ENCODE data around the gene RANBP10. TPM values are rescaled to one million over a fixed set of nuclear protein-coding genes. Genes with fewer than 3 reads are reported as not detected.

RANBP10 gene
- total and polyA plus RNA-seq, 2 of the 13 experiments (the other 11 are each of a cell fraction or from before 2014, with no cell fraction given) = 9.2 to 22.7 TPM

DNA sequence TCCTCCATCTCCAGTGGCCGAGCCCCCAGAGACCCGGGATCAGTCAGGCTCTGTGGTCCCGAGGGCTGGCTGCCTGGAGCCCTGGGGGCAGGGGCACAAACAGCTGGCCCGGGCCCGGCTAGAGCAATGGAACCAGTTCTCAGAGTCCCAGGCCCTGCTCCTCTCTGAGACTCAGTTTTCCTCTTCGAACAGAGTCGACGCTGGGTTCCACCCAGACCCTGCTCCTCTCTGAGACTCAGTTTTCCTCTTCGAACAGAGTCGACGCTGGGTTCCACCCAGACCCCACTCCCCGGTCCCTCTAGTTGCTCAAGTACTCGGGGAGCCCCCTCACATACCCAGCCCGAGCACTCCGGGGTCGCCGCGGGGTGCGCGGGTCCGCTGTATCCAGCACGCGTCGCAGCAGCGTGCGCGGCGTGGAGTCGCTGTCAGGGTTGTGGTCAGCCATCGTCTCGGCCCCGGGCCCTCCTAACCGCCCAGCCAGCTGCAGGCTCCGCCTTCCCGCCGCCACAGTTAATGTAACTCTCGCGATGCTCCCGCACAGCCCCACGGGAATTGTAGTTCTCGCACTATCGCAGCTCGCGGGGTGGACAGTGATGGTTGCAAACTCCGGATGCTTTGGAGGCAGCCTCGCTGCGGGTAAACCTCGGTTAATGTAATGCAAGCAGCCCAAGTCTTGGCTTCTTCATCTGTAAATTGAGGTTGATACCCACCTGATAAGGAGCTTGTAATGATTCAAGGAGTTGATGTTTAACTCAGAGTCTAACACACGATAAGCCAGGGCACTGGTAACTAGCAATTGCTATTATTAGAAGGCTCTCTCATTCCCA, 27.3 kb upstream of the RANBP10 start (continued):
- TF ChIP-seq, protein P1, sequence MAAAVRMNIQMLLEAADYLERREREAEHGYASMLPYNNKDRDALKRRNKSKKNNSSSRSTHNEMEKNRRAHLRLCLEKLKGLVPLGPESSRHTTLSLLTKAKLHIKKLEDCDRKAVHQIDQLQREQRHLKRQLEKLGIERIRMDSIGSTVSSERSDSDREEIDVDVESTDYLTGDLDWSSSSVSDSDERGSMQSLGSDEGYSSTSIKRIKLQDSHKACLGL (CRISPR knock-in tag; IDR thresholded peaks at IDR 0.05) = peak; percentile 81
- TF ChIP-seq PLRG1 (conservative IDR thresholded peaks at IDR 0.05) (no peak), ZNF317 (CRISPR knock-in tag; IDR thresholded peaks at IDR 0.05) (no peak; the same call in 1 of the 2 replicates), LCORL (IDR thresholded peaks at IDR 0.05) (no peak), LCORL (CRISPR knock-in tag; IDR thresholded peaks at IDR 0.05) (peak; percentile 65), GTF2F1 (IDR thresholded peaks at IDR 0.05; ENCODE audit: low read length) (no peak; the same call in 1 of the 2 replicates), RFX5 (IDR thresholded peaks at IDR 0.05; ENCODE audit: low read depth, low read length) (no peak), CBX1 (IDR thresholded peaks at IDR 0.05; ENCODE audit: low read depth) (peak; percentile 77), ZNF335 (CRISPR knock-in tag; IDR thresholded peaks at IDR 0.05) (no peak), POGZ (CRISPR knock-in tag; IDR thresholded peaks at IDR 0.05) (no peak; the same call in 1 of the 2 replicates), SMAD3 (CRISPR knock-in tag; IDR thresholded peaks at IDR 0.05) (peak; percentile 53), PHF5A (CRISPR knock-in tag; IDR thresholded peaks at IDR 0.05; ENCODE audit: low read depth, unreplicated experiment) (no peak), KDM4B (CRISPR knock-in tag; IDR thresholded peaks at IDR 0.05) (no peak; the same call in 1 of the 2 replicates), ZNF841 (CRISPR knock-in tag; IDR thresholded peaks at IDR 0.05; ENCODE audit: borderline replicate concordance) (no peak), ELF3 (CRISPR knock-in tag; IDR thresholded peaks at IDR 0.05) (peak; percentile 81), ZNF331 (CRISPR knock-in tag; IDR thresholded peaks at IDR 0.05) (peak; percentile 80), GABPA (IDR thresholded peaks at IDR 0.05; ENCODE audit: low read depth, low read length) (no peak), GABPA (CRISPR knock-in tag; IDR thresholded peaks at IDR 0.05; ENCODE audit: low read depth) (peak; percentile 77), ZNF136 (CRISPR knock-in tag; IDR thresholded peaks at IDR 0.05; ENCODE audit: low read depth) (peak; percentile 27; the same call in 1 of the 2 replicates), ZNF552 (CRISPR knock-in tag; IDR thresholded peaks at IDR 0.05; ENCODE audit: borderline replicate concordance) (no peak)
- TF ChIP-seq, protein P2, sequence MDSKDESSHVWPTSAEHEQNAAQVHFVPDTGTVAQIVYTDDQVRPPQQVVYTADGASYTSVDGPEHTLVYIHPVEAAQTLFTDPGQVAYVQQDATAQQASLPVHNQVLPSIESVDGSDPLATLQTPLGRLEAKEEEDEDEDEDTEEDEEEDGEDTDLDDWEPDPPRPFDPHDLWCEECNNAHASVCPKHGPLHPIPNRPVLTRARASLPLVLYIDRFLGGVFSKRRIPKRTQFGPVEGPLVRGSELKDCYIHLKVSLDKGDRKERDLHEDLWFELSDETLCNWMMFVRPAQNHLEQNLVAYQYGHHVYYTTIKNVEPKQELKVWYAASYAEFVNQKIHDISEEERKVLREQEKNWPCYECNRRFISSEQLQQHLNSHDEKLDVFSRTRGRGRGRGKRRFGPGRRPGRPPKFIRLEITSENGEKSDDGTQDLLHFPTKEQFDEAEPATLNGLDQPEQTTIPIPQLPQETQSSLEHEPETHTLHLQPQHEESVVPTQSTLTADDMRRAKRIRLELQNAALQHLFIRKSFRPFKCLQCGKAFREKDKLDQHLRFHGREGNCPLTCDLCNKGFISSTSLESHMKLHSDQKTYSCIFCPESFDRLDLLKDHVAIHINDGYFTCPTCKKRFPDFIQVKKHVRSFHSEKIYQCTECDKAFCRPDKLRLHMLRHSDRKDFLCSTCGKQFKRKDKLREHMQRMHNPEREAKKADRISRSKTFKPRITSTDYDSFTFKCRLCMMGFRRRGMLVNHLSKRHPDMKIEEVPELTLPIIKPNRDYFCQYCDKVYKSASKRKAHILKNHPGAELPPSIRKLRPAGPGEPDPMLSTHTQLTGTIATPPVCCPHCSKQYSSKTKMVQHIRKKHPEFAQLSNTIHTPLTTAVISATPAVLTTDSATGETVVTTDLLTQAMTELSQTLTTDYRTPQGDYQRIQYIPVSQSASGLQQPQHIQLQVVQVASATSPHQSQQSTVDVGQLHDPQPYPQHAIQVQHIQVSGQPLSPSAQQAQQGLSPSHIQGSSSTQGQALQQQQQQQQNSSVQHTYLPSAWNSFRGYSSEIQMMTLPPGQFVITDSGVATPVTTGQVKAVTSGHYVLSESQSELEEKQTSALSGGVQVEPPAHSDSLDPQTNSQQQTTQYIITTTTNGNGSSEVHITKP (CRISPR knock-in tag; IDR thresholded peaks at IDR 0.05; ENCODE audit: low read depth) = peak; percentile 39; the same call in 1 of the 2 replicates
- TF ChIP-seq, protein P3, sequence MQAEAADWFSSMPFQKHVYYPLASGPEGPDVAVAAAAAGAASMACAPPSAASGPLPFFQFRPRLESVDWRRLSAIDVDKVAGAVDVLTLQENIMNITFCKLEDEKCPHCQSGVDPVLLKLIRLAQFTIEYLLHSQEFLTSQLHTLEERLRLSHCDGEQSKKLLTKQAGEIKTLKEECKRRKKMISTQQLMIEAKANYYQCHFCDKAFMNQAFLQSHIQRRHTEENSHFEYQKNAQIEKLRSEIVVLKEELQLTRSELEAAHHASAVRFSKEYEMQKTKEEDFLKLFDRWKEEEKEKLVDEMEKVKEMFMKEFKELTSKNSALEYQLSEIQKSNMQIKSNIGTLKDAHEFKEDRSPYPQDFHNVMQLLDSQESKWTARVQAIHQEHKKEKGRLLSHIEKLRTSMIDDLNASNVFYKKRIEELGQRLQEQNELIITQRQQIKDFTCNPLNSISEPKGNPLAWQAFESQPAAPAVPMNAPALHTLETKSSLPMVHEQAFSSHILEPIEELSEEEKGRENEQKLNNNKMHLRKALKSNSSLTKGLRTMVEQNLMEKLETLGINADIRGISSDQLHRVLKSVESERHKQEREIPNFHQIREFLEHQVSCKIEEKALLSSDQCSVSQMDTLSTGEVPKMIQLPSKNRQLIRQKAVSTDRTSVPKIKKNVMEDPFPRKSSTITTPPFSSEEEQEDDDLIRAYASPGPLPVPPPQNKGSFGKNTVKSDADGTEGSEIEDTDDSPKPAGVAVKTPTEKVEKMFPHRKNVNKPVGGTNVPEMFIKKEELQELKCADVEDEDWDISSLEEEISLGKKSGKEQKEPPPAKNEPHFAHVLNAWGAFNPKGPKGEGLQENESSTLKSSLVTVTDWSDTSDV (CRISPR knock-in tag; IDR thresholded peaks at IDR 0.05) = peak; percentile 86; the same call in 1 of the 2 replicates
- TF ChIP-seq, protein P4, sequence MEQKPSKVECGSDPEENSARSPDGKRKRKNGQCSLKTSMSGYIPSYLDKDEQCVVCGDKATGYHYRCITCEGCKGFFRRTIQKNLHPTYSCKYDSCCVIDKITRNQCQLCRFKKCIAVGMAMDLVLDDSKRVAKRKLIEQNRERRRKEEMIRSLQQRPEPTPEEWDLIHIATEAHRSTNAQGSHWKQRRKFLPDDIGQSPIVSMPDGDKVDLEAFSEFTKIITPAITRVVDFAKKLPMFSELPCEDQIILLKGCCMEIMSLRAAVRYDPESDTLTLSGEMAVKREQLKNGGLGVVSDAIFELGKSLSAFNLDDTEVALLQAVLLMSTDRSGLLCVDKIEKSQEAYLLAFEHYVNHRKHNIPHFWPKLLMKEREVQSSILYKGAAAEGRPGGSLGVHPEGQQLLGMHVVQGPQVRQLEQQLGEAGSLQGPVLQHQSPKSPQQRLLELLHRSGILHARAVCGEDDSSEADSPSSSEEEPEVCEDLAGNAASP (CRISPR knock-in tag; IDR thresholded peaks at IDR 0.05; ENCODE audit: borderline replicate concordance) = peak; percentile 72; the same call in 1 of the 2 replicates

Measured in HepG2 (cell line).